ENCODE data around the gene PCNX2.

GRCh38 chr1:233024199-233024598 lies 271.3 kb downstream of the PCNX2 start:
- TF ChIP-seq CTCF (IDR thresholded peaks at IDR 0.05) (no peak), POLR2AphosphoS5 (IDR thresholded peaks at IDR 0.05) (no peak), EP300 (IDR thresholded peaks at IDR 0.05) (no peak)

Data from stomach (tissue), 4 donors.